ENCODE measurements around the gene BRMS1. TPM values are rescaled to one million over a fixed set of nuclear protein-coding genes. Genes with fewer than 3 reads are reported as not detected.

BRMS1 gene
- polyA plus RNA-seq, 1 experiment = 35.2 TPM

- Histone ChIP-seq H3K9me3 (ENCODE audit: control insufficient read depth, insufficient read depth, low read length) (peaks cover 3% of the 10 kb centered on the region; the same call in 1 of the 2 replicates), H3K27ac (ENCODE audit: low read depth, low read length) (peak overlapping the region; percentile 21), H3K27me3 (ENCODE audit: control insufficient read depth, insufficient read depth, low read length) (no peaks in the 10 kb centered on the region), H3K4me3 (ENCODE audit: low read depth, low read length) (no peak overlapping the region)
- no peak for TF ChIP-seq CTCF (IDR thresholded peaks at IDR 0.05; ENCODE audit: low read depth, low read length)
- POLR2A ChIA-PET = interaction anchor here (1.3 kb wide), 1 partner anchor 9 kb away, joined by 4 read pairs; no protein-coding TSS in a partner anchor
- DNase-seq (ENCODE audit: low read depth, low spot score) = no peak
- CTCF ChIA-PET = interaction anchor here (1.1 to 1.2 kb wide), 2 partner anchors 10 to 47 kb away, joined by 3 read pairs; no protein-coding TSS in a partner anchor
Observed at GRCh38 chr11:66339162-66339675, 5.7 kb downstream of the BRMS1 start.

- no peaks in the 10 kb centered on the region for H3K27me3 ChIP-seq (ENCODE audit: control insufficient read depth, insufficient read depth, low read length)
- CTCF ChIA-PET = interaction anchor here (1.1 to 1.6 kb wide), 3 partner anchors 26 to 48 kb away, joined by 5 to 7 read pairs (median 6); no protein-coding TSS in a partner anchor
- TF ChIP-seq CTCF (IDR thresholded peaks at IDR 0.05; ENCODE audit: low read depth, low read length) = no peak
- POLR2A ChIA-PET = interaction anchor here (0.7 to 1.8 kb wide), 3 partner anchors 10 to 49 kb away, joined by 4 to 11 read pairs (median 4); partner anchors contain the start of gene YIF1A
- no peak overlapping the region for H3K4me3 ChIP-seq (ENCODE audit: low read depth, low read length)
- H3K9me3 ChIP-seq (ENCODE audit: control insufficient read depth, insufficient read depth, low read length) = peaks cover 3% of the 10 kb centered on the region; the same call in 1 of the 2 replicates
- peak overlapping the region; percentile 97 for H3K27ac ChIP-seq (ENCODE audit: low read depth, low read length)
- no peak for DNase-seq (ENCODE audit: low read depth, low spot score)
Observed at GRCh38 chr11:66338276-66339161, 6.4 kb downstream of the BRMS1 start.

- no peak for TF ChIP-seq CTCF (IDR thresholded peaks at IDR 0.05; ENCODE audit: low read depth, low read length)
- POLR2A ChIA-PET = interaction anchor here (0.7 to 3.7 kb wide), 7 partner anchors 7 to 48 kb away, joined by 4 to 99 read pairs (median 13); partner anchors contain the start of genes B4GAT1, BRMS1, CD248 and YIF1A
- Histone ChIP-seq H3K27ac (ENCODE audit: low read depth, low read length) (peak overlapping the region; percentile 97), H3K9me3 (ENCODE audit: control insufficient read depth, insufficient read depth, low read length) (peaks cover 3% of the 10 kb centered on the region; the same call in 1 of the 2 replicates), H3K27me3 (ENCODE audit: control insufficient read depth, insufficient read depth, low read length) (no peaks in the 10 kb centered on the region), H3K4me3 (ENCODE audit: low read depth, low read length) (no peak overlapping the region)
- CTCF ChIA-PET = interaction anchor here (1.1 to 1.6 kb wide), 4 partner anchors 25 to 49 kb away, joined by 3 to 7 read pairs (median 6); partner anchors contain the start of gene YIF1A
- DNase-seq (ENCODE audit: low read depth, low spot score) = no peak
Observed at GRCh38 chr11:66337103-66337899, 7.6 kb downstream of the BRMS1 start.

- Histone ChIP-seq H3K9me3 (ENCODE audit: control insufficient read depth, insufficient read depth, low read length) (peaks cover 3% of the 10 kb centered on the region; the same call in 1 of the 2 replicates), H3K27ac (ENCODE audit: low read depth, low read length) (peak within 1 kb of the TSS; percentile 97), H3K4me3 (ENCODE audit: low read depth, low read length) (peak within 1 kb of the TSS; percentile 85), H3K27me3 (ENCODE audit: control insufficient read depth, insufficient read depth, low read length) (no peaks in the 10 kb centered on the region)
- peak; percentile 97 for DNase-seq (ENCODE audit: low read depth, low spot score)
- ChIA-PET CTCF (interaction anchor here (0.8 to 2.3 kb wide), 9 partner anchors 9 to 54 kb away, joined by 3 to 64 read pairs (median 4); partner anchors contain the start of genes BRMS1, CD248 and YIF1A), POLR2A (interaction anchor here (0.6 to 3.7 kb wide), 13 partner anchors 8 to 93 kb away, joined by 3 to 99 read pairs (median 5); partner anchors contain the start of genes B4GAT1, BRMS1, CD248 and YIF1A)
- peak; percentile 24; the same call in 1 of the 2 replicates for TF ChIP-seq CTCF (IDR thresholded peaks at IDR 0.05; ENCODE audit: low read depth, low read length)
Observed at GRCh38 chr11:66336234-66337102, 8.4 kb downstream of the BRMS1 start, which contains the start of gene RIN1. Gene RIN1 (minus strand): TSS chr11:66336434. CDS start chr11:66336402, 32 bp downstream.
